HCEC 1CT (cell line): ENCODE data around the gene GLCE.
"Not testable (repeated sequence)": the region's sequence is repeated elsewhere in the genome, so short reads cannot be mapped to it uniquely, and the experiment has no call there.

Experiments used
- DNase-seq: peaks from one replicate; pipeline ENCODE4 v3.0.0-alpha.2; 2017

GLCE gene

GRCh38 chr15:69161079-69161877, 843 bp downstream of the GLCE start:
- DNase-seq = peak; percentile 51

GRCh38 chr15:69161878-69162213, 1.4 kb downstream of the GLCE start:
- DNase-seq = peak; percentile 21

- no peak for DNase-seq
Measured at GRCh38 chr15:69163141-69163669, 2.8 kb downstream of the GLCE start.

GRCh38 chr15:69164807-69165636, 4.6 kb downstream of the GLCE start:
- peak; percentile 84 for DNase-seq

- peak; percentile 13 for DNase-seq
Measured at GRCh38 chr15:69165637-69166025, 5.2 kb downstream of the GLCE start.

GRCh38 chr15:69167218-69167846, 6.9 kb downstream of the GLCE start:
- DNase-seq = no peak

GRCh38 chr15:69168361-69168760, 7.9 kb downstream of the GLCE start:
- DNase-seq = not testable (repeated sequence)

GRCh38 chr15:69169540-69169939, 9.1 kb downstream of the GLCE start:
- not testable (repeated sequence) for DNase-seq

- no peak for DNase-seq
Measured at GRCh38 chr15:69170597-69170996, 10.2 kb downstream of the GLCE start.

- no peak for DNase-seq
Measured at GRCh38 chr15:69172847-69173246, 12.4 kb downstream of the GLCE start.

- no peak for DNase-seq
Measured at GRCh38 chr15:69175536-69175935, 15.1 kb downstream of the GLCE start.

- no peak for DNase-seq
Measured at GRCh38 chr15:69181424-69181823, 21.0 kb downstream of the GLCE start.

GRCh38 chr15:69185216-69185615, 24.8 kb downstream of the GLCE start:
- no peak for DNase-seq

GRCh38 chr15:69185706-69186105, 25.3 kb downstream of the GLCE start:
- no peak for DNase-seq

- DNase-seq = no peak
Measured at GRCh38 chr15:69189157-69189556, 28.7 kb downstream of the GLCE start.

GRCh38 chr15:69190091-69190490, 29.7 kb downstream of the GLCE start:
- DNase-seq = no peak

GRCh38 chr15:69190504-69190903, 30.1 kb downstream of the GLCE start:
- DNase-seq = no peak

GRCh38 chr15:69194025-69194827, 33.8 kb downstream of the GLCE start:
- DNase-seq = peak; percentile 55

- DNase-seq = peak; percentile 9
Measured at GRCh38 chr15:69194854-69195253, 34.4 kb downstream of the GLCE start.

- DNase-seq = no peak
Measured at GRCh38 chr15:69200832-69201745, 40.7 kb downstream of the GLCE start.

GRCh38 chr15:69206079-69206478, 45.6 kb downstream of the GLCE start:
- no peak for DNase-seq
